Right lung (tissue), 10 donors: ENCODE data around the gene HS1BP3. TPM values are rescaled to one million over a fixed set of nuclear protein-coding genes. Genes with fewer than 3 reads are reported as not detected.

ENCODE experiments used
- DNase-seq, 2 donors: peaks; one replicate each; pipeline ENCODE4 v3.0.0-alpha.2; 2013
- long read RNA-seq, 8 donors: transcript quantifications; one replicate each; lab custom pipeline, GENCODE V29; 2026
- polyA plus RNA-seq, 5 donors: library from polyadenylated mRNA; unstranded; fragments of 120-200 nt; gene quantifications; one replicate each; pipeline versions ENCODE4 v1.2.1 to v1.2.3, GENCODE V29; 2013; ENCODE audit warnings: inconsistent platforms in 1 of 5, low replicate concordance in 1 of 5; ENCODE audit not compliant: insufficient read length in 5 of 5, insufficient read depth in 1 of 5

The HS1BP3 gene, protein sequence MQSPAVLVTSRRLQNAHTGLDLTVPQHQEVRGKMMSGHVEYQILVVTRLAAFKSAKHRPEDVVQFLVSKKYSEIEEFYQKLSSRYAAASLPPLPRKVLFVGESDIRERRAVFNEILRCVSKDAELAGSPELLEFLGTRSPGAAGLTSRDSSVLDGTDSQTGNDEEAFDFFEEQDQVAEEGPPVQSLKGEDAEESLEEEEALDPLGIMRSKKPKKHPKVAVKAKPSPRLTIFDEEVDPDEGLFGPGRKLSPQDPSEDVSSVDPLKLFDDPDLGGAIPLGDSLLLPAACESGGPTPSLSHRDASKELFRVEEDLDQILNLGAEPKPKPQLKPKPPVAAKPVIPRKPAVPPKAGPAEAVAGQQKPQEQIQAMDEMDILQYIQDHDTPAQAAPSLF
- polyA plus RNA-seq: 10 to 100 TPM; 10.8 to 15.2 (median 13.0) TPM
- long read RNA-seq, donor 1, transcript HS1BP3-201 (7 exons, 2,370 nt): major isoform, 6 of 7 reads
- long read RNA-seq, donor 1, partial matches to known transcripts: 0 of 7 reads
- long read RNA-seq, donor 1, other reads (novel, unspliced or antisense): 0 of 7 reads
- long read RNA-seq, donor 2, partial matches to known transcripts: 0 of 5 reads
- long read RNA-seq, donor 2, other reads (novel, unspliced or antisense): 0 of 5 reads
- long read RNA-seq, donor 3, transcript HS1BP3-201 (7 exons, 2,370 nt): major isoform, 7 of 8 reads
- long read RNA-seq, donor 3, partial matches to known transcripts: 0 of 8 reads
- long read RNA-seq, donor 3, other reads (novel, unspliced or antisense): 0 of 8 reads
- long read RNA-seq, donor 4, partial matches to known transcripts: 0 of 3 reads
- long read RNA-seq, donor 4, other reads (novel, unspliced or antisense): 0 of 3 reads
- long read RNA-seq, donor 5, full-length matches to known transcripts: 5 of 10 reads
- long read RNA-seq, donor 5, partial matches to known transcripts: 5 of 10 reads
- long read RNA-seq, donor 5, other reads (novel, unspliced or antisense): 0 of 10 reads
- long read RNA-seq, donor 6, transcript HS1BP3-201 (7 exons, 2,370 nt): major isoform, 11 of 11 reads
- long read RNA-seq, donor 6, partial matches to known transcripts: 0 of 11 reads
- long read RNA-seq, donor 6, other reads (novel, unspliced or antisense): 0 of 11 reads
- long read RNA-seq, donor 7, partial matches to known transcripts: 6 of 8 reads
- long read RNA-seq, donor 7, other reads (novel, unspliced or antisense): 0 of 8 reads
- long read RNA-seq, donor 8, transcript HS1BP3-201 (7 exons, 2,370 nt): major isoform, 5 of 5 reads
- long read RNA-seq, donor 8, partial matches to known transcripts: 0 of 5 reads
- long read RNA-seq, donor 8, other reads (novel, unspliced or antisense): 0 of 5 reads

- DNase-seq: peak; percentile 90
Measured at GRCh38 chr2:20650877-20651730, at the start of gene HS1BP3. Gene HS1BP3 (minus strand): TSS chr2:20651098. CDS start chr2:20651063, 35 bp downstream.

- DNase-seq: no peak
Measured at GRCh38 chr2:20698916-20699613, 48.2 kb upstream of the HS1BP3 start.

DNA sequence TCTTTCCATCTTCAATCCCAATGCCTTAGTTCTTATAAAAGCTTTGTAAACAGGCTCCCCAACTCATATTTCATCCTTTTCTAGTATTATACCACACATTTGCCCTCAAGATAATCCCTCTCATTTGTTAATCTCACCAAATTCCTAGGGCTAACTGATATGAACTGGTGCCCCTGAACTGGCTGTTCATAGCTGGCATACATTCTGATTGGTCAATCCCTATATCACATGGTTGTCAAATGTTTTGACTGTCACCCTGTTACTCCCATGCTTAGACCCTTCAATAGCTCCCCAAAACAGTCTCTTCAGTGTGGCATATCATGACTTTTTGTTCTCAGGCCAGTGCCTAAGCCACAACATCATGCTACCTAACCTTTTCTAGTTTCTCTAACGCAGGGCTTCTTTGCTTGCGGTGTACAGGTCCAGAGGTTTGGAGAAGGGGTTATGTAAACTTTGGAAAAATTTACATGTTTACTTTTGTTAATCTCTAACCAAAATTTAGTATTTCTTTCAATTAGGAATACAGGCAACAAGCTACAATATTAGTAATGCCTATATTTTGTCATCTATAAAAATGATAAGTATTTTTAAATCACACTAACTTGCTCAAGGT, 46.5 kb upstream of the HS1BP3 start:
- DNase-seq: no peak

- no peak for DNase-seq
Measured at GRCh38 chr2:20696366-20696765, 45.5 kb upstream of the HS1BP3 start.

GRCh38 chr2:20693317-20693716, 42.4 kb upstream of the HS1BP3 start:
- DNase-seq: no peak

DNA sequence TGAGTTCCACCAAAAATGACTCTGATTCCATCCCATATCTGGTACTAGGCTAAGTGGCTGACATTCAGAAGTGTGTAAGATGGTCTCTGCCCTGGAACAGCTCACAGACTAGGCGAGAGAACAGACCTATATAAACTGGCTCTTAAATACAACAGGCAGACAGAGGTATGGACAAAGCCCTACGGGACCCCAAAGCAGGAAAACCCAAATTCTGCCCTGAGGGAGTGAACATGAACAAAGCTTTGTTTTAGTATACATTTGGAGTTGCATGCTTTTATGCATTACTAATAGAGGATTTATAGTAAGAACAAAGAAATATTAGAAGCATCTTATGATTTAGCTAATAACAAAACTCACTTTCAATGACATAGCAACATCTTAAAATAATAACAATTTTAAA, 41.2 kb upstream of the HS1BP3 start:
- no peak for DNase-seq

GRCh38 chr2:20691076-20691734, 40.3 kb upstream of the HS1BP3 start:
- no peak for DNase-seq

DNA sequence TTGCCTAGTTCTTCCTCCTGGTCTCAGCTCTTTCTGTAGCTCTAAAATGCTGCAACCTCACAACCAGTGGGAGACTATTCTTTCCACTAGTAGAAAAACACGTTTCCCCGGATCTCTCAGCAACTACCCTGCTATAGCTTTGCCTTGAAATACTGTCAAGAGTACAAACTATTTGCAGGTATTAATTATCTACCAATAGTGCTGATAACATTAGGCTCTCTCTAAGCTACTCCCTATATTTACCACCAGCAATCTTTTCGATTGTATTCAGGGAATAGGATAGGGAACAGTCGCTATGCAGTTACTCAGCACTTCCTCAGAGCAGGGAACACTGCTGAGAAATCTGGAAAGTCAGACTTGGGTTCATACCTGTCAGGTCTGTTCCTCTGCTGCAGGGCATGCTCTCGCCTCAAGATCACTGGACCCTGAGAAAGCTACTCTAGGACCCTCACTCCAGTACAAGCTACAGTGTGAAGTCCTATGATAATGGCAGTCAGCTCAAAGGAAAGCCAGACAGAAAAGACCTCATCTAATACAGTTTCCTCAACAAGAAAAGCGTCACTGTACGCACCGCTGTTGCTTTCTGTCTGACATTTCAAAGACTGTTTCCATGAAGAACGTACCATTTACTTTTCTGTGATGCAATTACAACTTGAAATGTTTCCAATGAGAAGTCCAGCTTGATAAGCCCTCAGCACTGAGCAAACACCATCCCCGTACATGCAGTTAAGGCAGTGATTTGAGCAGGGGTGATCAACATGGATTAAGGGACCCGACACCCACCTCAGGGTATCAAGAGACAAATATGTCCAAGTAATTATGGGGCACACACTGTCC, 38.7 kb upstream of the HS1BP3 start:
- no peak for DNase-seq

GRCh38 chr2:20687260-20687832, 36.4 kb upstream of the HS1BP3 start:
- no peak for DNase-seq

GRCh38 chr2:20684581-20685063, 33.7 kb upstream of the HS1BP3 start:
- no peak for DNase-seq

- no peak for DNase-seq
Measured at GRCh38 chr2:20682167-20682920, 31.4 kb upstream of the HS1BP3 start.

GRCh38 chr2:20680744-20681375, 30.0 kb upstream of the HS1BP3 start:
- no peak for DNase-seq

DNA sequence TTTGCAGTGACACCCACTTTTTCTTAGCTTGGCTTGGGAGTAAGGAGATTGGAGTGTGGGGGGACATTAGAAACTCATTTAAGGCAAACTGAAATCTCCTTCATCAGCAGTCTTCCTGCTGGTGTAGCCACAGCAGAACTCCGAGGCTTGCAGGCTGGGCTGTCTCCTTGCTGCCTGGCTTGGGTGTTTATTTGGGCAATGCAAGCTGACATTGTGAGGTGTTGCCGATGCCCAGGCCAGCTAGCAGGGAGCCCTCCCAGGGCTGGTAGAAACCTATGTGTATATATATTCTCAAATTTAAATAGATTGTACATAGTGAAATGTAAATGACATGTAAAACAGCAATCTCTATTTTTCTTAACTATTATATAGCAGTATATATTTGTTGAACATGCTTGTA, 27.9 kb upstream of the HS1BP3 start:
- no peak for DNase-seq

- no peak for DNase-seq
Measured at GRCh38 chr2:20678086-20678395, 27.1 kb upstream of the HS1BP3 start.

- DNase-seq: no peak
Measured at GRCh38 chr2:20677301-20678085, 26.6 kb upstream of the HS1BP3 start.
